Astrocyte of the spinal cord (primary cell): Measurements from ENCODE around the gene CXXC1.
"Not testable (repeated sequence)": the region's sequence is repeated elsewhere in the genome, so short reads cannot be mapped to it uniquely, and the experiment has no call there.

Source experiments
- DNase-seq: peaks from one replicate; pipeline ENCODE4 v3.0.0; 2011; ENCODE audit warnings: low read depth, low spot score
- H3K4me3 ChIP-seq: 2 replicates; pipeline ENCODE4 v1.5.1; 2011; ENCODE audit warnings: low read depth, mild to moderate bottlenecking, low read length, moderate library complexity
- in situ Hi-C: cut with HindIII; loops from 2 replicates; pipeline ENCODE4 v1.10.0; 2017; ENCODE audit warnings: low sequenced_read_pairs
- TF ChIP-seq, protein P1 (sequence below): IDR thresholded peaks from 2 replicates; pipeline ENCODE4 v1.5.1; 2012; ENCODE audit warnings: low read depth, mild to moderate bottlenecking, low read length, inconsistent platforms

Gene CXXC1

GRCh38 chr18:50297621-50298442 lies 10.3 kb upstream of the CXXC1 start:
- in situ Hi-C loops = no loop called here
- H3K4me3 ChIP-seq = peak overlapping the region; percentile 42
- TF ChIP-seq, protein P1, sequence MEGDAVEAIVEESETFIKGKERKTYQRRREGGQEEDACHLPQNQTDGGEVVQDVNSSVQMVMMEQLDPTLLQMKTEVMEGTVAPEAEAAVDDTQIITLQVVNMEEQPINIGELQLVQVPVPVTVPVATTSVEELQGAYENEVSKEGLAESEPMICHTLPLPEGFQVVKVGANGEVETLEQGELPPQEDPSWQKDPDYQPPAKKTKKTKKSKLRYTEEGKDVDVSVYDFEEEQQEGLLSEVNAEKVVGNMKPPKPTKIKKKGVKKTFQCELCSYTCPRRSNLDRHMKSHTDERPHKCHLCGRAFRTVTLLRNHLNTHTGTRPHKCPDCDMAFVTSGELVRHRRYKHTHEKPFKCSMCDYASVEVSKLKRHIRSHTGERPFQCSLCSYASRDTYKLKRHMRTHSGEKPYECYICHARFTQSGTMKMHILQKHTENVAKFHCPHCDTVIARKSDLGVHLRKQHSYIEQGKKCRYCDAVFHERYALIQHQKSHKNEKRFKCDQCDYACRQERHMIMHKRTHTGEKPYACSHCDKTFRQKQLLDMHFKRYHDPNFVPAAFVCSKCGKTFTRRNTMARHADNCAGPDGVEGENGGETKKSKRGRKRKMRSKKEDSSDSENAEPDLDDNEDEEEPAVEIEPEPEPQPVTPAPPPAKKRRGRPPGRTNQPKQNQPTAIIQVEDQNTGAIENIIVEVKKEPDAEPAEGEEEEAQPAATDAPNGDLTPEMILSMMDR = no peak
- DNase-seq = peak; percentile 73

- no peak for DNase-seq
- TF ChIP-seq, protein P1 = no peak
- in situ Hi-C loops = no loop called here
- H3K4me3 ChIP-seq = no peak overlapping the region
These were observed 5.5 kb upstream of the CXXC1 start for GRCh38 chr18:50293039-50293438.

DNA sequence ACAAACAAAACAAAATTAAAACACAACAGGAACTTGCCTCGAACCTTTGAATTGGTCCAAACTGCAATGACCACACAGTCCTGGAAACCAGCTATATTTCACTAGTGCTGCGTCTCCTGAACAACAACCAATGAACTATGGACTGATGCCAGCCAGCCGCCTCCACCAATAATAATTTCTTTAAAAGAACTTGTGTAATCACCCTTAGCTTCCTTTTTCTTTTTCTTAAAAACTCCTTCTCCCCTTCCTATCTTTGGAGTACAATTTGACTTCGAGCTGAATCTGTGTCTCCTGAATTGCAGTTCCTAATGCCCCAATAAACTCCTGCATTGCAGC lies 1.6 kb upstream of the CXXC1 start:
- TF ChIP-seq, protein P1 = no peak
- H3K4me3 ChIP-seq = no peak overlapping the region
- in situ Hi-C loops = no loop called here
- DNase-seq = no peak

DNA sequence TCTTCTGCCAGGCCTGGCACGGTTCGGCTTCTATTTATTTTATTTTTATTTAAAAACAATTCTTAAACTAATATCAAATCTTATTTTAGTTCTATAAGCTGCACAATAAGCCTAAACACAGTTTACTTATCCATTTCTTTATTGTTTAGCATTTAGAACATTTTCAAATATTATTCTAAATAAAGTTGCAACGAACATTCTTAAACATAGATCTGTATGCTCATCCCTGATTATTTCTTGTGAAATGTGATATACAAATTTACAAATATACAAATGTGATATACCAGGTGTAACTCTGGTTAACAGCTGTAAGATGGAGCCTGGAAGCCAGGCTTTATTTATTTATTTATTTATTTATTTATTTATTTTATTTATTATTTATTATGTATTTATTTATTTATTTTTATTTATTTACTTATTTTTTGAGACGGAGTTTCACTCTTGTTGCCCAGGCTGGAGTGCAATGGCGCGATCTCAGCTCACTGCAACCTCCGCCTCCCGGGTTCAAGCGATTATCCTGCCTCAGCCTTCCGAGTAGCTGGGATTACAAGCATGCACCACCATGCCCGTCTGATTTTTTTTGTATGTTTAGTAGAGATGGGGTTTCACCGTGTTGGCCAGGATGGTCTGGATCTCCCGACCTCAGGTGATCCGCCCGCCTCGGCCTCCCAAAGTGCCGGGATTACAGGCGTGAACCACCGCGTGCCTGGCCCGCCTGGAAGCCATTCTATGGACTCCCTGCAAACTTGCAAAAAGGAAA lies 1.0 kb upstream of the CXXC1 start:
- peak overlapping the region; percentile 72 for H3K4me3 ChIP-seq
- in situ Hi-C loops, DNase-seq: not testable (repeated sequence)

DNA sequence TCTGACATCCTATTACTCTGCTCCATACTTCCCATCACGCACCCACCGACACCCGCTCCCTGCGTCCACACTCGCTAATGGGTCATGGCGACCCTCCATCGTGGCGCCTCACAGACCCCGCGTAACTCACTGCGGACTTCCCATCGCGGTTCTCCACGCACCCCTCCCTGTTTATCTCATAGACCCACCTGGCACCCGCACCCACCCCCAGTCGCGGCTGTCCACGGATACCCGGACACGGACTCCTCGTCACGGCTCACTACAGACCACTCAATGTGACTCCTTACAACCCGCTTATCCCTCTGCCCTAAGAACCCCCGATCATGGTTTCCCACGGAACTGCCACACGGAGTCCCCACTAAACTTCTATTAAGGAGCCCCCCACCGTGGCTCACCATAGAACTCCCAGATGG lies 458 bp downstream of the CXXC1 start:
- no peak for DNase-seq
- H3K4me3 ChIP-seq = peak overlapping the region; percentile 72
- TF ChIP-seq, protein P1 = no peak
- in situ Hi-C loops = no loop called here

DNA sequence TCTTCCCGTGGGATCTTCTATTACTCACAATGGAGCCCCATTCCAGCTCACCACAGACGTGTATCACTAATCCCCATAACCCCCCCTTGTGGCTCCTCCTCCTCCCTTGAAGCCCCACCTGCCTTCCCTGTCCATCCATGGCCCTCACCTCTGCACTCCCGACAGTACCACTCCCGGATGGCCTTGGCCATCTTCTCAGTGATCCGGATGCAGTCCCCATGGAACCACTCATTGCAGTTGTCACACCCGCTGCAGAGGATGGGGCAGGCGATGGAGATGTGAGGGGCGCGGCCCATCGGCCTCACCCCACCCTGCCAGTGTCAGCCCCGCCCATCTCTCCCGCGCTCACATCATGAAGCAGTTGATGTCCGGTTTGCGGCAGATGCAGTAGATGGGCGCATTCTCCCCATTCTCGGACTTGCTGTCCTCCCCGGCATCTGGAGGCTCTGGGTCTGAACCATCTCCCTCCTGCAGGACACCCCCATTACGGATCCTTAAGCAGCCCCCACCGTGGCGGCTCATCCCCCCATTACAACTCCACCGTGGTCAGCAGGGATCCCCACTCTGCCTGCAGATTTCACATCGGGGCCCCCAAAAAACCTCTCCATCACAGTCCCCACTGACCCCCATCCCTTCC lies 983 bp downstream of the CXXC1 start:
- peak; percentile 24 for DNase-seq
- in situ Hi-C loops = no loop called here
- TF ChIP-seq, protein P1 = no peak
- H3K4me3 ChIP-seq = peak overlapping the region; percentile 72
